OCI-LY1 (cell line): ENCODE data around the gene MYO3B.

Source experiments
- EZH2 ChIP-seq: fragments of 200-600 bp; sonication (generic), shearing (Covaris generic); IDR thresholded peaks from 2 replicates; pipeline ENCODE4 v1.8.0; 2017; ENCODE audit warnings: borderline replicate concordance, mixed run types, mild to moderate bottlenecking, antibody characterized with exemption, low read length, moderate library complexity, mixed read lengths
- TF ChIP-seq, protein P1 (sequence below): fragments of 200-600 bp; sonication (generic), shearing (Covaris generic); IDR thresholded peaks from 2 replicates; pipeline ENCODE4 v1.5.1; 2017; ENCODE audit warnings: mild to moderate bottlenecking, antibody characterized with exemption, low read length, moderate library complexity, mixed read lengths

- TF ChIP-seq, protein P1, sequence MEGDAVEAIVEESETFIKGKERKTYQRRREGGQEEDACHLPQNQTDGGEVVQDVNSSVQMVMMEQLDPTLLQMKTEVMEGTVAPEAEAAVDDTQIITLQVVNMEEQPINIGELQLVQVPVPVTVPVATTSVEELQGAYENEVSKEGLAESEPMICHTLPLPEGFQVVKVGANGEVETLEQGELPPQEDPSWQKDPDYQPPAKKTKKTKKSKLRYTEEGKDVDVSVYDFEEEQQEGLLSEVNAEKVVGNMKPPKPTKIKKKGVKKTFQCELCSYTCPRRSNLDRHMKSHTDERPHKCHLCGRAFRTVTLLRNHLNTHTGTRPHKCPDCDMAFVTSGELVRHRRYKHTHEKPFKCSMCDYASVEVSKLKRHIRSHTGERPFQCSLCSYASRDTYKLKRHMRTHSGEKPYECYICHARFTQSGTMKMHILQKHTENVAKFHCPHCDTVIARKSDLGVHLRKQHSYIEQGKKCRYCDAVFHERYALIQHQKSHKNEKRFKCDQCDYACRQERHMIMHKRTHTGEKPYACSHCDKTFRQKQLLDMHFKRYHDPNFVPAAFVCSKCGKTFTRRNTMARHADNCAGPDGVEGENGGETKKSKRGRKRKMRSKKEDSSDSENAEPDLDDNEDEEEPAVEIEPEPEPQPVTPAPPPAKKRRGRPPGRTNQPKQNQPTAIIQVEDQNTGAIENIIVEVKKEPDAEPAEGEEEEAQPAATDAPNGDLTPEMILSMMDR = no peak
- TF ChIP-seq EZH2 = no peak
Observed at GRCh38 chr2:170313992-170314348, 136.0 kb downstream of the MYO3B start.
